Dermis microvascular lymphatic vessel endothelial cell (primary cell): ENCODE results near the gene SPRED2. TPM values are rescaled to one million over a fixed set of nuclear protein-coding genes. Genes with fewer than 3 reads are reported as not detected.

Experiments used
- DNase-seq, 2 donors: peaks; one replicate each; pipeline versions ENCODE4 v3.0.0 to v3.0.0-alpha.2; 2010; ENCODE audit warnings: low read depth in 2 of 2
- total RNA-seq: library from RNA; depleted of rRNA; stranded (reverse); fragments of >200 nt; gene quantifications from 2 replicates; pipeline ENCODE4 v1.2.1, GENCODE V29; 2014

SPRED2 gene
- total RNA-seq, 1 donor from 2014 or later, result 1.5 TPM

DNA sequence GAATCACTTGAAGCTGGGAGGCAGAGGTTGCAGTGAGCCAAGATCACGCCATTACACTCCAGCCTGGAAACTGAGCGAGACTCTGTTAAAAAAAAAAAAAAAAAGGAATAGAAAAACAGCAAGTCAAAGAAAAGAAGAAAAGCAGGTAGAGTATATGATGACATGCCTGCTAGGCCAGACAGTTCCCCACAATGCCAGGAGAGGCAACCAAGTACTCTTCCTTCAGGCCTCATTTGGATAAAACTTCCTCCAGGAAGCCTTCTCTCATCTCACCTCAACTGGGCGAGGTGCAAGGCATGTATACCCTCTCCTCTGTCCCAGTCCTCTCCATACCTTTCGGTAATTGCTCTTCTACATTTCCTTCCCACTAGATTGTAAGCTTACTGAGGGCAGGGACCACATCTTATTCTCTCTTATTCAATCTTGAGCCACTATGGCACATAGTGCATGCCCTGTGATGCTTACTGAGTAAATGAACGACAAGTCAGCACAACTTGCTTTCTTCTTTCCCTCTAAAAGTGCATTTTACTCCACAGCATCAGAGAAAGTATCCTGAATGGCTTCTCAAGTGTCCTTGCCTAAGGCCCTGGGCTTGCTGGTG, 10.1 kb upstream of the SPRED2 start:
- no peak for DNase-seq

DNA sequence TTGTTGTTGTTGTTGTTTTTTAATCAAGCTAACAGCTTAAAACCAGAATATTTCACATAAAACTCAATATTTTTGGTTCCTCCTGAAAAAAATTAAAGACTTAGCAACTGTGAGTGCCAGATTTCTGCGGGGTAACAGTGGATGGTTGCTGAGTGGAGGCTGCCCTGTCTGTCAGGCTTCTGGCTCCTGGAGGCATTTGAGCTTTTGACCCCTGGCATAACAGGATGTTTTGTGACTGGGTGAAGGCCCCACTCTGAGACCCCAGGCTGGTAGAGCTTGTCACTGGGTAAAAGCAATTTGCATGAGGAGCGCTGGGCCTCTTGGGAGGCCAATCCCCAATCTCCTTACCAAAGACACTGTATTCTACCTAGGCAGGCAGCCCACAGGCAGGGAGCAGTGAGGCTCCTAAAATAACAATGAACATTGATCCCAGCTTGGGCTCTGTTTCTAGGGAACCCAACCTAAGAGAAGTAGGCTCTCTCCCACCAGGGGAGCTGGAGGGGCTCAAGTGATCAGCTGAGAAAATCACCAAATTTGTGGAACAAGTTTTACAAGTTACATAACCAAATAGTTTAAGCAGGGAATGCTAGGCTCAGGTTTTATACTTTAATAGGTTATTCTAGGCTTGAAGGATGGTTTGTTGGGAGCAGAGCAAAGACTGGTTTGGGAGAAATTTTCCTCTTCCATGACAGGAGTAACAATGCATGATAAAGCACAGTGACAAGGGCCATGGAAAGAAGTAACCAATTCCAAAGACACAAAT, 5.9 kb upstream of the SPRED2 start:
- no peak for DNase-seq

DNA sequence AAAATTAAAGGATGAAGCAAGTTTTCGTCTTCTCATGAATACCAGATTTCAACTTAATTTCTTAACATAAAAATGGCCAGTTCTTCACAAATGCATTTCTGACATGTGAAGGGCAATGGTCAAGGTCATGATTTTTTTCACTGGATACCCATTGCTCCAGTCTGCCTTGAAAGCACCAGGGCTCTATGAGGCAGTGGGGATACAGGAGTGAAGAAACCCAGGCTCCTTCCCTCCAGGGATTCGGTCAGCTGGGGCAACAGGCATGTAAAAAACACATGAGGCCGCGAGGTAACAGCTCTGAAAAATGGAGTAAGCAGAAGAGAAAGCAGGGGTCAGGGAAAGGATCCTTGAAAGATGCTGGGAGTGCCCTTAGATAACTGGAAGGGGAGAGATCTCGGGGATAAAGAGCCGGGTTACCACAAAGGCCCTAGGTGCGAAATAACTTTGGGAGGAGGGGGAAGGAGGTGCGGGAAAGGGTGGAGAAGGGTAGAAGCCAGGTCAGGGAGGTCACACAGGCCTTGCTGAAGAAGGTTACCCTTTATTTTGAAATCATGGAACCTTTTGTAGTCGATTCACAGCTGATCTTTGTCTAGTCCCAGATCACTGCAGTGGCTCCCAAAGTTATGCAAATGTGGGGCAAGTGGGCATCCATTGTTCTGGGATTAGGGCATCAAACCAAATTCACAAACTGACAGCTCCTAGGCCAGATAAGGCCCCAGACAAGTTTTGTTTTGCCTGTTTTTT, 5.2 kb upstream of the SPRED2 start:
- DNase-seq, result no peak

DNA sequence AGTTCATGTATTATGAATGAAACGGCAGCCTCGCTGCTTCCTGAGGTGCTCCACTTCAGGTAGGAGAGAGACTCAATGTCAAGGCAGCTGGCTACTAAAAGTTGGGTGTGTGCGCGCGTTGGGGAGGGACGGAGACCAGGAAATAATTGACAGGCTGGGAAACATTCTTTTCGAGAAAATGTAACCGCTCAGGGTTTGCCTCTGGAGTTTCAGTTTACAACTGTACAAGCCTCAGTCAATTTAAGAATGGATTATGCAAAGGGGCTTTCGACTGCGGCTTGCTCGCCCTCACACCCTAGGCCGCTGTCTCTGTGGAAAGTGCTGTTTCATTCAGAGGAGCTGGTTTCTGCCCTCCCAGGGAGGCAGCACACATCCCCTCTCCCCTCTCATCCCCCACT, 4.4 kb upstream of the SPRED2 start:
- DNase-seq, result no peak

DNA sequence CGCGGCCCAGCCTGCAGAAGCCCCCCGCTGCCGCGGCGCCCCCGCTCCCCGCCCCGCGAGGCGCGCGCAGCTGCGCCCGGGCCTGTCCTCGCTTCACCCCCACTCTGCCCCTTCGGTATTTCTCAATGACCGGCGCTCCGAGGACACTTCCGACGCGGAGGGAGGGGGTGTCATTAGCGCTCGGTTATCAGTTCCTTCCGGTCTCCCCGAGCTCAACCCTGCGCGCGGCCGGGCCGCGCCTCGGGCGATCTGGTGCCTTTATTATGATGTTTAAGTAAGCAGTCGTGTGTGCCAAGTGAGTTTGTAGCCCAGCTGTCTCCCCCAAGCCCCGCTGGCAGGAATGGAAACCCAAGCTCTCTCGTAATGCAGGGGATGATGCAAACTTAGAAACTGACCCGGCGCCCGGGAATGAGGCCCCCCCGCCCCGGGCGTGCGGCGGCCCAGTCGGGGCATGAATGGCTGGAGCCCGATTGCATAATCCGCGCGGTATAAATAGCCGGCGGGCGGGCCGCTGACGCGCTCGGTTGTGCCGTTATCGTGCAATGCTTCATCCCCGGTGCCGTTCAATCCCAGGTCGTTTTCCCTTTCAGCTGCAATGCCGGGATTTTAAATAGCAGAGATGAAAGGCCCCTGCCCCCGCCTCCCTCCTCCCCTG, 3.9 kb upstream of the SPRED2 start:
- DNase-seq, result peak; percentile 49 to 68

DNA sequence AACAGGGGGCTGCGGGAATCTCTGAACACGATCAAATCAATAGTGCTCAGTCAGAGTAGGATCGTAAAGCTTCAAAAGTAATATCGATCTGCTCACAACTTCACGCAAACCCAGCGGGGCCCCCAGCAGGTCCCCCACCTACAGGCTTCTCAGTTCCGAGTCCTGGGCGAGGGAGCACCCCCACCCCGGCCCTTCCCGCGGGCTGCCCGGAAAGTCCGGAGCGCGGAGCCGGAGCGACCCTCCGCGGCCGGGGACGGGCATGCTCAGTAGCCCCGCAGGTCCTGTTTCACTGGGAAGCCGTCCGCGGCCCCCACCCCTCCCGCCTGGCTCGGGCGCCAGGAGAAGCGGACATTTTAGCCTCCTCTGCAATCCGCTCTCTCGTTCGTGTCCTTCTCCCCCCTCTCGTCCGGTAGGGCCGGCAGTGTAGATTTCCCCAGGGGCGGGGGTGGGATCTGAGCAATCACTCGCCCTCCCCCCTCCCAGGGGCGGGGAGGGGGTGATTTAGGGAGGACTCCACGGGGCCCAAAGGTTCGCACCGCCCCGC, 3.3 kb upstream of the SPRED2 start:
- peak; percentile 48 to 65 for DNase-seq

DNA sequence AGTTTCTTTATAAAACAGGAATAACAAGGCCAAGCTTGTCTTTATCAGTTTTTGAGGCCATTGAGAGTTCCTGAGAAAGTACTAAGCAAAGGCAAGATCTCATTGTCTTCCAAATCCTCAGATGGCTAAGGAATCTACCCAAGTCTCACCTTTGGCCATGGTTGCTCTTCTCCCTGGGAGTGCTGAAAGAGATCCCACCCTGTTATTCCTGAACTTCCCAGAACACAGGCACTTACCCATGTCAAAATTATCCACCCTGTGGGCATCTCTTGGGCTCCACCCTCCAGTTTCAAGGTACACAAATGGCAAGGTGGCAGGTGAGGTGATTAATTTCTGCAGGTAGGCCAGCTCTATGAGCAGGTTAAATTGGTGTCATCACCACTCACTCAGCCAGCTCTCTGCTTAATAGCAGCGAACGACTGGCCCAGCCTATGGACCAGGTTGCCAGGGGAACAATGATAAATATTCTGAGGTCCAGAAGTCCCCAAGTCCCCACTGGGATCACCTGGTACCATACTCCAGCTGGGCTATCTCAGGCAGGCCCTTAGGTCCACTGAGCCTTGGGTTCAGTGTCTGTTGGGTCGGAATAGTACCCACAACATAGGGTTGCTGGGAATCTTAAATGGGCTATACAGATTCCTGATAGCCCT, 2.3 kb upstream of the SPRED2 start:
- no peak for DNase-seq

DNA sequence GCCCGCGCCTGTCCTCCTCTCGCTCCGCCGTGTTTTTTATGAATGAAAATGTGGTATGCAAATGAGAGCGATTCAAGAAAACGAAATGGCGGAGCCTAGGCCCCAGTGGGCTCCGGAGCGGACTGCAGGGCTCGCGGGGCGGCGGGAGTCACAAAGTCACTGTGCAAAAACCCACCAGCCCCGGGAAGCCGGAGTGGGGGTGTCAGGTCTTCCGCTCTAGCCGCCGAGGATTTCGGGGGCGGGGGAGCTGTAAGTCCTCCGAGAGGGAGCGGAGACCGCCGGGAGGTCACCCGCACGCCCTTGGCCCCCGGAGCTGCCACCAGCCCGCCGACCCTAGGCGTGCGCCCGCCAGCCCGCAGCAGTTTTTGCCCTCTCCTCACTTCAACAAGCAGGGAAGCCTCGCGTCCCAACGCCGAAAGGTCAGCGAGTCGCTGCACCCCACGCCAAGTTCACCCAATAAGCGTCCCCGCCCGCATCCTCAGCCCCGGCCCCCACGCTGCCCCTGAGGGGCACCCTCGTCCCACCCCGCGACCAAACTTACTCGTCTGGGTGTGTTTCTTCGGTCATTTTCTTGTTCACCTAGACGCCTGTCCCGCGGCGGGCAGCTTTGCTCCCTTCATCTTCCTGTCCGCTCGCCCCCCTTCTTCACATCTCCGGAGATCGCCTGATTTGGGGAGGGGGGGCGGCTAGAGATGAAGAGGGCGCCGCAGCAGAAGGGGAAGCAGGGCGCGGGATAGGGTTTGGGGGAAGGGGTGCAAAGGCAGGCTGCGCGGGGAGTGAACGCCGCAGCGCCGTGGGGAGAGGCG, 775 bp downstream of the SPRED2 start:
- DNase-seq, result peak in 1 of 2 donors; percentile 28

DNA sequence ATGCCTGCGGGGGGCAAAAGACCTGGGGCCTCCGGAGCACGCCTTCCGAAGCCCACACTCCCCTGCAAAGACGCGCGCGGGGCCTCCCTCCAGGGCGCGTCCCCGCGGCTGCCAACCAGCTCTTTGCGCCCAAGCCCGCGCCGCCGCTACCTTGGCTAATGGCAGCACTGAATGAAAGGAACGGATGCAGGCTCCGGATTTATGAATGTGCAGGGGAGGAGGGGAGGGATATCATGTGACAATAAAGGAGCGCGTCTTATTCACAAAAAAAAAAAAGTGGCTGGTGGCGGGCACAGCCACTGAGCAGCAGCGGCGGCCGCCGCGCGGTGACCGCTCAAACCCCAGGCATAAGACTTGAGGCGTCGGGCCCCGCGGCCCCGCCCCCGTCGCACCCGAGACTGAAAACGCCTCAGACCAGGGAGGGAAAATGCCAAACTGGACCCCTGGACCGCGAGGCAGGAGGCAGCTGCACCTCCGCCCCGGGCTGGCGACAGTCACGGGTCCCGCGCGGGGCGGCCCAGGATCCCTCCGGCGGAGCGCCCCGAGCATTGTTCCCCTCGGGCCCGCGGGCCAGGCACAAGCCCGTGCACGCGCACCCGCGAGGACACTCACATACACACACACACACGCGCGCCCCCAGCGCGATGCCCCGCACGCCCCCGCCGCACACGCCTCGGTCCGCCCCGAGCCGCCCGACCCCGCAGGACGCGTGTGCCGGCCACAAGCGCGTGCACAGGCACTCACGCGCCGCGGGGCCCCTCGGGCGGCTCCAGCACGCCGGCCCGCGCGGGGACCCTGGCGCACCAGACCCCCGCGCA, 1.6 kb downstream of the SPRED2 start:
- peak in 1 of 2 donors; percentile 33 for DNase-seq

DNA sequence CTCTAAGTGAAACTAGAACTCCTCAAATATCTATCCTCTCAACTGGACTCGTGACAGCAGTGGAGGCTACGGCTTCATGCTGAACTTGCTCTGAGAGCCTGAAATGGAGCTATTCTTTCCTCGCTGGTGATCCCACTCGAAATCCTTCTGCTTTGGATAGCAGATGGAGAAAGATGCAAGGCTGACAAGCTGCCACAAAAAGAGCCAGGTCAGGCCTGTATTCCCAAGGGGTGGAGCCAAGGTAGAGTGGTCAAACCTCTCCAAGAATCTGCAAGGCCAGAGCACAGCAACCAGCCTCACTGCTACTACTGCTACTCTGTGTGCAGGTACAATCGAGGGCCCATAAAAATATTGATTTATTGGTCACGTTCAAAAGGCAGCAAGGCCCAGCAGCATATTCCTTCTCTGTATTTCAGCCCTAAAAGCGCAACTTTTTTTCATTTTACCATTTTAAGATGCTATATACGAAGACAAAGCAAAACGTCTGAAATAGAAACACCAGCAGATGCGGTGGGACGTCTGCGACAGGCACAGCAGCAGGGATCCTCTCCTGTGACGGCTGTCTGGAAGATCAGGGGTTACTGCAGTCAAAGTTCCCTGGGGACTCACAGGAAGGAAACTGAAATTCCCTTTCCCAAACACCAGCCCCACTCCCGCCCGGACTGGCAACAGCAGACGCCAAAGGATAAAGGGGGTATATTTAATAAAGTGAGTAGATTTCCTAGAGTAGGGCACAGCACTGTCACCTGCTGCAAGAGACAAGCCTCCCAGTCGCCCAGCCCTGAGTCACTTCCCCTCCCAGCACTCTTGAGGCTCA, 2.4 kb downstream of the SPRED2 start:
- DNase-seq, result no peak

DNA sequence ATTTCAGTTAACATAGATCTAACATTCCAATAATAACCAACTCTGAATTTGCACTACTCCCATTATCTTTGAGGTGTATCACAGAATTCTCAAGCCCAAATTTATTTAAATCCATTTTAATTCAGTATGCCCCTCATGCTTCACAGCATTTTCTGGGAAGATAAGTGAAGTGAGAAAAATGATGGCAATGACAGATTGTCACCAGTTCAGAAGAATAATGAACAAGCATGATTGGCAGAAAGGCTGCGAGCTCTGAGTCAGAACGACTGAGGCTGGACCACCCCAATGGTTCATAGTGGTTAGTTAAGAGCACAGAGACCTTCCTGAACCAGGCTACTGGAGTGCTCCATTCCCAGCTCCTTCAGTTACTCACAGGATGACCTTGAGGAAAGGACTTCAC, 4.9 kb downstream of the SPRED2 start:
- no peak for DNase-seq

DNA sequence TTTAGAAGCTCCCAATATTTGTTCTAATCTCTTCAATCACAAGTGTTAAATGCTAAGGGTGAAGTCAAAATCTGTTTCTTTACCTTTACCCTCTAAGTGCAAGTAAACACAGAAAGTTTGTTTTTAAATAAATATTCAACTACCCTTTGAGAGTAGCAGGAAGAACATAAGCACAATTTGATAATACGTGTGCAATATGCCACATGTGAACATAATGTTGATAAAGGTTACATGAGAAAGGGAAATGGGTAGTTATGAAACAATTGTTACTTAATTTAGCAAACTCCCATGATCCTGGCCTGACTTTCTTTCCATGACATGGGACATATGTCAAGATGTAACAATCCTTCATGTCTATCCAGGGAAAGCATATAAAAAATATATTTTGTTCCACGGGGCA, 7.1 kb downstream of the SPRED2 start:
- peak in 1 of 2 donors; percentile 43 for DNase-seq

DNA sequence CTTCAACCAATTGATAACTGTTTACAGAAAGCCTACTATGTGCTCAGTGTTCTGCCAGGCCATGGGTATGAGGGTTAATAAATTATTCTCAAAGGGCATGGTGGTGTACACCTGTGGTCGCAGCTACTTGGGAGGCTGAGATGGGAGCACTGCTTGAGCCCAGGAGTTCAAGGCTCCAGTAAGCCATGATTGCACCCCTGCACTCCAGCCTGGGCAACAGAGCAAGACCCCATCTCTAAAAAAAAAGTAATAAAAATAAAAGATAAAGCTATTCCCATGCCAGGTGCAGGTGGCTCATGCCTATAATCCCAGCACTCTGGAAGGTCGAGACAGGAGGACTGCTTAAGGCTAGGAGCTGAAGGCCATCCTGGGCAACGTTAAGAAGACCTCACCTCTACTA, 8.0 kb downstream of the SPRED2 start:
- DNase-seq, result no peak

DNA sequence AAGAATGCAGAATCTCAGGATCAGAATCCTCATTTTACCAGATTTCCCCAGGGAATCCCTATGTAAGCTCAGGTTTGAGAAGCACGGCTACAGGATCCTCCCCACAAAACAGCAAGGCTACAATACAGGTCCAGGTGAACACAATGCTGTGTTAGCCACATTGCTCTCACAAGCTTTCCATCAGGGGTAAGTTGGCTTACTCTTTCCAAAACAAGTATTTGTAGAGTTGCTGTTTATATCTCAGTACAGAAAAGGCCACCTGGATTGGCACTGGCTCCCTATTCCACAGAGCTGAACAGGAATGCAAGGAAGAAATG, 11.0 kb downstream of the SPRED2 start:
- DNase-seq, result no peak

DNA sequence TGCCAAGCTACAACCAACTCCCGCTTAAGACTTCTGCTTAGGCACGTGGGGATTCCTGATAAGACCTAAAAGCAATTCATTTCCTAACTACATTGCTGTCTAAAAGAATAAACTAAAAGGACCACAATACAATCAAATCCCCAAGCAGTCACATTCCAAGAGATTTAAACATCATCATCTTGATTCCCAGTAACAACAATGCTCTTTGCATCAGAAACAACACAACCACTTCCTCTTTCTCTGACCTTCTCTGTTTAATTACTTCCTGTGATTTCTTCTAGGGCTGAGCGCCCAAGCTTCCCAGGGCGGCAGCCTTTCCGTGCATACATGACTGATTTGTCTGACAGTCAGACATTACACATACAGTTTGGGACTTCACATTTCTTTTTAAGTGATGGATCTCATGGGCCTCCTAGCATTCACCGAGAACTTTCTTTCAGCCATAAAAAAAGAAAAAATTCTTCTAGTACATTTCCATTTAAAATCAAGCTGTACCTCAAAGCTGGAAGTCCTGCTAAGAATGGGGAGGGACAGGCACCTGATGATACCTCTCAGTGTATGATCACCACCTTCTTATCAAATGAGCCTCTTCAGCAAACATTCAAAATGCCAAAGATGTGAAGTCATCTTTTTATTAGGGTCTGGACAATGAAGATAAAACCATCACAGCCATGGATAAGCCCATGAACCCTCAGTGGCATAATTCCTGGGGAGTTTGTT, 11.5 kb downstream of the SPRED2 start:
- DNase-seq, result peak in 1 of 2 donors; percentile 81

DNA sequence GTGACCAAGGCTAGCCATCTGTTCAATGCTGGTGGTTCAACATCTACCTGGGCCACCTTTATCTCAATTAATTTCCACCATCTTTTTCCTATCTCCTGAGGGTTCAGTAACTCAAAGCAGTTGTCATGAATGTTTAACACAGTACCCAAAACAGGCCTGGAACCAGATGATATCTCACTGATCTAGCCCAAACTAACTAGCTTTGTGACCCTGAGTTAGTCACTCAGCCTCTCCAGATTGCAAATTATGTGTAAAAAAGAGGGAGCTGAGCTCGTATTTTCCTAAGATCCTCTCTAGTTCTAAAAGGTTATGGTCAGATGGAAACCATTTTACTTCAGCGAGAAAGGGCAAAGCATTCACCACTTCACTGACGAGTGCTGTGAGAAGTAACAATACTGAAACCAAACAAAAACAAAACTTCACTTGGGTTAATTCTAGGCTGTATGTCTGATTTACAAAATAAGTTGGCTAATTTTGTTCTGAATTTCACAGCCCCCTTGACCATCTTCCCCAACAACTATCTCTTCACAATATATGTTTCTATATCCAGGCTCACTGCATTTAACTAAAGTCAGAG, 14.8 kb downstream of the SPRED2 start:
- DNase-seq, result no peak

DNA sequence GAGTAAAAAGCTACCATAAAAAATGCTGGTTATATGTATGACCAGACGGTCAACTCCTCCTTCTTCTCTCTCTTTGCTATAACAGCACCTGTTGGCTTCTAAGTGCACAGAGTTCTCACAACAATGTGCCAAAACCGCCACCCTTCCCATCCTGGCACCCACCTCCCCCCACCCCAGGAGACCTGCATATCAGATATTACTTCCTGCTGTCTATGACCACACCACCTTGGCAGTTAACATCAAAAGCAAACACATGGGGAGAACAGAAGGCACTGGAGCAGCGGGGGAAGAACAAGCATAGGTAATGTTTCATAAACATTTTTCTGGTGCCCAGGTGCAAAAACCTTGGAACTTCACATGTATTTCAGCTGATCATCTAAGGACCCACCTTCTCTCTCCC, 15.5 kb downstream of the SPRED2 start:
- DNase-seq, result no peak

DNA sequence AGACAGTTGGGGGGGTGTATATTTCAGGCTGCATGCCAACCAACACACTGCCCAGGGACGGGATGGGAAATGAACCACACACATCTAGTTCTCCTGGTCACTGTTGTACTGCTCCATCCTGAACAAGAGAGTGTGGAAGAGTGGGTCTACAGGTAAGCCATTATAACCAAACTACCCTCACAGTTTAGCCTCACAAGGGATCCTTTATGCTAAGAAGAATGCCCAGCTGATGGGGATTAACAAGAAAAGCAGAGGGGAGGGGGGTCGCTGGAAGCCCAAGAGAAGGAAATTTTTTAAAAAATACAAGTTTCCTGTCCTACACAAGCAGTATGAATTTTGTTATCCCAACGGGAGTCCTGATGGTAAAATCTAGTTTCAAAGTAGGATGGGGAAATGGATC, 16.1 kb downstream of the SPRED2 start:
- no peak for DNase-seq
